Motor neuron (in vitro differentiated cells): ENCODE results near the gene SPATA22. TPM values are rescaled to one million over a fixed set of nuclear protein-coding genes. Genes with fewer than 3 reads are reported as not detected.
"Not testable (repeated sequence)": the region's sequence is repeated elsewhere in the genome, so short reads cannot be mapped to it uniquely, and the experiment has no call there.

ENCODE experiments used
- ATAC-seq, 8 experiments: fragments of 200-7000 bp; cut with Tn5 transposase; replicated peaks in 6 of 8; 2 replicates each; pipeline ENCODE4 v1.8.0; 2021; ENCODE audit warnings: mild to moderate bottlenecking in 8 of 8, moderate library complexity in 8 of 8
- H3K27ac ChIP-seq, 2 donors: fragments of 250-450 bp; sonication (Bioruptor Pico); 2 replicates each; pipeline ENCODE4 v1.9.0; 2021; ENCODE audit warnings: antibody characterized with exemption in 2 of 2, mild to moderate bottlenecking in 2 of 2, moderate library complexity in 1 of 2
- H3K4me1 ChIP-seq, 2 donors: fragments of 250-450 bp; sonication (Bioruptor Pico); replicated peaks in 1 of 2; 2 replicates each; pipeline ENCODE4 v1.6.1; 2021; ENCODE audit warnings: antibody characterized with exemption in 2 of 2, mild to moderate bottlenecking in 2 of 2, moderate library complexity in 1 of 2
- H3K4me3 ChIP-seq, 5 donors: fragments of 250-450 bp; sonication (Bioruptor Pico); 2 replicates each; pipeline ENCODE4 v1.9.0; 2021; ENCODE audit warnings: antibody characterized with exemption in 5 of 5, mild to moderate bottlenecking in 5 of 5, moderate library complexity in 4 of 5
- WGBS, 10 experiments: fragments of 450-650 bp; shearing (Covaris generic); methylation state at CpG; one replicate each; pipeline ENCODE4 v1.0.0; 2022; 5-methylcytosine and 5-hydroxymethylcytosine counted together
- in situ Hi-C, 9 experiments: fragments of 400-800 bp; cut with MboI; loops; one replicate each; pipeline ENCODE4 v1.15.0; 2021; ENCODE audit warnings: low sequenced_read_pairs in 9 of 9, low pct_unique_long_range_greater_than_20kb in 2 of 9; ENCODE audit not compliant: unreplicated experiment in 9 of 9
- total RNA-seq, 8 experiments: library from RNA; unstranded; fragments of 300-600 nt; gene quantifications; 2 replicates each; pipeline versions ENCODE4 v1.2.3 to v1.2.4, GENCODE V29; 2022

The SPATA22 gene, protein sequence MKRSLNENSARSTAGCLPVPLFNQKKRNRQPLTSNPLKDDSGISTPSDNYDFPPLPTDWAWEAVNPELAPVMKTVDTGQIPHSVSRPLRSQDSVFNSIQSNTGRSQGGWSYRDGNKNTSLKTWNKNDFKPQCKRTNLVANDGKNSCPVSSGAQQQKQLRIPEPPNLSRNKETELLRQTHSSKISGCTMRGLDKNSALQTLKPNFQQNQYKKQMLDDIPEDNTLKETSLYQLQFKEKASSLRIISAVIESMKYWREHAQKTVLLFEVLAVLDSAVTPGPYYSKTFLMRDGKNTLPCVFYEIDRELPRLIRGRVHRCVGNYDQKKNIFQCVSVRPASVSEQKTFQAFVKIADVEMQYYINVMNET
- 1 to 10 TPM in 1 of 8 experiments, under 1 TPM in 3, not detected in 4; 0.19 to 1.7 (median 0.72) TPM for total RNA-seq

DNA sequence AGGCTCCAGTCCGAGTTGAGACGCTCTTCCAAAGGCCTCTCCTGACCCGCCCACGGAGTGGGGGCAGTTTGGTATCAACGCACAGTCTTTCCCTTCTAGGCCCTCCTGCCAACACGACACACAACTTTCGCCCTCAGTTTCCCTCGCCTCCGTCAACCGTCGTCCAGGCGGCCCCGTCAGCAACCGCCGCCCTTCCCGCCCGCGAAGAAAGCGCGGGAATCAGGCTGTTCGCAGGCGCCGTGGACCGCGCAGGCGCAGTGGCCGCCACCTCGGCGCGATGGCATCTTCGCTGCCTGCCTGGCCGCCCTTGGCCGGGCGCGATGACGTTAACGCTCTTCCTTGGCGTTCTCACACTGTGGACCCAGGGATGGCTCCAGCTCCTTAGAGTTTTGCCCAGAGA, at the start of gene SPATA22:
SPATA22 (minus strand) TSS at position 221 of the 400 bp plus-strand sequence. CDS start 2,494 bp downstream, outside the sequence.
- WGBS, 10 experiments: 94 to 100% (median 100%) methylated on average over 1 to 15 of the region's 38 CpGs; no CpG with 5 or more reads in 5 of the 10 experiments
- in situ Hi-C loops: loop anchor here in 1 of 9 experiments (25.0 kb wide), 1 partner anchor 91 kb away; the partner anchor contains the start of gene TRPV3
- no peak within 1 kb of the TSS for H3K4me3 ChIP-seq
- no peak within 1 kb of the TSS for H3K27ac ChIP-seq
- H3K4me1 ChIP-seq: peaks cover 7 to 8% of the 10 kb centered on the region in 2 donors
- no peak for ATAC-seq

DNA sequence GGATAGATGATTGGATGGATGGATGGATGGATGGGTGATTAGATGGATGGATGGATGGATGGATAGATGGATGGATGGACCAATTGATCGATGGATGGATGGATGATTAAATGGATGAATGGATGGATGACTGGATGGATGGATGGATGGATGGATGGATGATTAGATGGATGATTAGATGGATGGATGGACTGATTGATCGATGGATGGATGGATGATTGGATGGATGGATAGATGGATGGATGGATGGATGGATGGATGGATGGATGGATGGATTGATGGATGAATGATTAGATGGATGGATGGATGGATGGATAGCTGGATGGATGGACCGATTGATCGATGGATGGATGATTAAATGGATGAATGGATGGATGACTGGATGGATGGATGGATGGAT, 47.9 kb upstream of the SPATA22 start:
- H3K27ac ChIP-seq, H3K4me3 ChIP-seq, in situ Hi-C loops, ATAC-seq, H3K4me1 ChIP-seq: not testable (repeated sequence)
- 71 to 100% (median 81%) methylated on average over 2 to 4 of the region's 4 CpGs for WGBS, 10 experiments

DNA sequence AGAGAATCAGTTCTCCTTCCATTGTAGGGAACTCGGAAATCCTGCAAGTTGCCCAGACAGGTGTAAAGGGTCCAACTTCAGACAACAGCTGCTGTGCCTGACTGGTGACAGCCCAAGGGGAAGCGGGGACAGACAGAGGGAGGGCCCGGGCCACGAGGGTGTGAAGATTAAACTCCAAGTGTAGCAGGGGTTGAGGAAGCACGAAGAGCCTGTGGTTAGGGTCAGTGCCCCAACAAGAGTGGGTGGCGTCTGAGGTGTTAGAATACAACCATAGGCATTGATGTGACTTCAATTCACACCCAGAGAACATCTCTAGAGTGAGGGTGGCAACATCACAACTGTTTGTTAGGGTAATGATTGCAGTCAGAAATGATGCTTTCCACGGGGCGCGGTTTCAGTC, 43.3 kb upstream of the SPATA22 start:
- Histone ChIP-seq H3K27ac (no peak overlapping the region), H3K4me3 (no peak overlapping the region), H3K4me1 (peaks cover 8 to 12% of the 10 kb centered on the region in 2 donors)
- ATAC-seq: no peak
- in situ Hi-C loops: no loop called here
- 69 to 100% (median 94%) methylated on average over 2 to 6 of the region's 9 CpGs; no CpG with 5 or more reads in 5 of the 10 experiments for WGBS, 10 experiments

DNA sequence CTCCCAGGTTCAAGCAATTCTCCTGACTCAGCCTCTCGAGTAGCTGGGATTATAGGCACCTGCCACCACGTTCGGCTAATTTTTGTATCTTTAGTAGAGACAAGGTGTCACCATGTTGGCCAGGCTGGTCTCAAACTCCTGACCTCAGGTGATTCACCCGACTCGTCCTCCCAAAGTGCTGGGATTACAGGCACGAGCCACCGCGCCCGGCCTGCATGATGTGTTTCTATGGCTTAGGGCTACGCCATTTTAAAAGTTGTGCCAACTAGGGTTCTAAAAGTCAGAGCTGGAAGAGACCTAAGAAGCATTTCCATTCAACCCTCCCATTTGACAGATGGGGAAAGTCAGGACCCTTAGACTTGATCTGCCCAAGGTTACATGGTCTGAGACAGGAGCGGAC, 42.5 kb upstream of the SPATA22 start:
- in situ Hi-C loops: not testable (repeated sequence)
- WGBS, 10 experiments: 71 to 100% (median 97%) methylated on average over 1 to 5 of the region's 11 CpGs; no CpG with 5 or more reads in 4 of the 10 experiments

DNA sequence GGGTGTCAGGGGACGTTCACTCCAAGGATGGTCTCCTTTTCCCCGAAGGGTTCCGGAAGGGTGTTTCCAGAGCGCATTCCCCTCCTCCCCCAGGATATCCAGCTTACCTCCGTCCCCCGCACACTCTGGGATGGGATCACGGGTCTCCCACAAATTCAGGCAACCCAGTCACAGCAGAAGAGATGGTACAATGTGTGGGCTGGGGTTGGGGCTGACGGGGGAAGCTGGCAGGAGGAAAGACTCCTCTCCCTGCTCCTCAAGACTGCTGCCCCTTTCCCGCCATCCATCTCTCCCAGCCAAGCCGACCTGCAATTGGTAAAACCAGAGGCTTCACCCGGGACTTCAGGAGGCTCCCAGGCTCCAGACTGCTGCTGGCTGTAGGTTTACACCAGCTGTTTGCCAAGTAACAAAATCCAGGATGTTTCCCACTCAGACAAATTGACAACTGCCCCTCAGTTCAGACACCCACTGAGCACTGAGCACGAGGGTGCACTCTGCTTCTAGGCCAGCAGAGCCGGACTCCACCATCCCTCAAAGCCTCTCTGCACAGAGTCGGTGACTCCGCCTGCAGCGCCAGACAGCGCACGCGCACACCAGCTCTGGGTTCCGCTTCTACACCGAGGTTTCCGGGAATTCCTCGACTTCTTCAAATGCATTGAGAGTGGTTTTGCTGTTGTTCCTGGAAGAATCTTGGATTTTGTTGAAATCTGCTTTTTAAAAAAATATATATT, 41.9 kb upstream of the SPATA22 start:
- WGBS, 10 experiments: 66 to 96% (median 81%) methylated on average over 3 to 17 of the region's 23 CpGs; no CpG with 5 or more reads in 2 of the 10 experiments
- Histone ChIP-seq H3K4me1 (peaks cover 8 to 12% of the 10 kb centered on the region in 2 donors), H3K27ac (no peak overlapping the region), H3K4me3 (no peak overlapping the region)
- in situ Hi-C loops: no loop called here
- ATAC-seq: peak in 2 of 8 experiments; percentile 9 to 33

More for the DNA sequence above, 42.5 kb upstream of the SPATA22 start:
- H3K27ac ChIP-seq, ATAC-seq, H3K4me3 ChIP-seq: not testable (repeated sequence)
- peaks cover 8 to 12% of the 10 kb centered on the region in 2 donors for H3K4me1 ChIP-seq

DNA sequence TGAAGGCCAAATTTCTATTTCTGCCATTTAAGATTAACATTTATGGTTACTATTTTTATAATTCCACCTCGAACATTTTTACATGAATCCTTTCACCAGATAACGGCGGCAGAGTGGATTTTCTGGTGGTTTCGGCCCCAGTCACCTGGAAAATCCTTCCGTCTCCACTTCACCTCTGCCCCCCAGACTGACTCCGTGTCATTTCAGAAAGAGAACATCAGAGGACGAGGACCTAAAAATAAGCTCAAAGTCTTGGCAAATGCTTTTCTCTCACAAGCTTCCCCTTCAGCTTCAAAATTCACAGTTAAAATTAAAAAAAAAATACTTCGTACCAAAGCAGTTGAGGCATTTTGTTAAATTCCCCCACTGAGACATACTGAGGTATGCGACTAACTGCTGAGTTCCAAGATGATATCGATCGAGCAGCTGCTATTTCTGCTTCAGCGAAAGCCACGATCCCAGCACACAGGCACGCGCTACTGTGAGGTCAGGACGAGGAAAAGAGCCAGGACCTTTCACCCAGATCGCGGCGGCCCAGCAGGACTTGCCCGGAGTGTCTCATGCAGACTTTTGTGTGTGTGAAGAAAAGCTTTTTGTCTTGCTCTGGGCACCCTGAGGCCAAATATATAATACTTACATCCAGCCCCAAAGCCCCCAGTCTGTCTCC, 41.0 kb upstream of the SPATA22 start:
- Histone ChIP-seq H3K4me3 (no peak overlapping the region), H3K4me1 (peaks cover 8 to 12% of the 10 kb centered on the region in 2 donors), H3K27ac (no peak overlapping the region)
- 21 to 67% (median 30%) methylated on average over 1 to 19 of the region's 20 CpGs; no CpG with 5 or more reads in 2 of the 10 experiments for whole genome bisulfite sequencing, 10 experiments
- in situ Hi-C loops: no loop called here
- ATAC-seq: peak in 7 of 8 experiments; percentile 44 to 78 (median 70)

DNA sequence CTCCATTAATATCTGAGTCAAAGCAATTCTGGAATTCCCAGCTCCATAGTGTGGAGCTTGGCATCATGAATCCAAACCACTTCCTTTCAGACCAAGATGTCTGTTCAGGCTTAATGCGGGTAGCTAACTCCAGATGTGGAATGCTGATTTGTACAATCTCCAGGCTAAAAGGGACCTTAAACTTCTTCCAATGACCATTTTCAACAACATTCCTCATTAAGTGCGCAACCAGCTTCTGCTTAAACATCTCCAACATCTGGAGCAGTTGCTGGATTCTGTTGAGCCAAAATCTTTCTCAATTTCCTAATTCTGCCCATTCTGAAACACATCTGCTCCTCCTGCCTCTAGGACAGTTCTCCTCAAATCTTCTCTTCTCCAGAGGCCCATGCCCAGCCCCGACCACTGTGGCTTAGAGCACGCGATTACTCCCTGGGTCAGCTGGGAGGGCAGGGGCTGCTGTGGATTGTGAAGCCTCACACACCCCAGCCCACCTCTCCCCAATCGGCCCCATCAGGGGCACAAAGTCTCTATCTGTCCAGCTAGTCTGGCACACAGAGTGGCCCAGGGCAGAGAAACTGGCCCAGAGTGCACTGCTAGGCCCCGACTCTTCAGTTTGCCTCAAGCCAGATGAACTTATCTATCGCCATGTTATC, 40.4 kb upstream of the SPATA22 start:
- ATAC-seq: no peak
- no peak overlapping the region for H3K27ac ChIP-seq
- 20 to 93% (median 84%) methylated on average over 1 to 4 of the region's 8 CpGs; no CpG with 5 or more reads in 4 of the 10 experiments for WGBS, 10 experiments
- H3K4me1 ChIP-seq: peaks cover 8 to 12% of the 10 kb centered on the region in 2 donors
- H3K4me3 ChIP-seq: no peak overlapping the region
- in situ Hi-C loops: no loop called here

DNA sequence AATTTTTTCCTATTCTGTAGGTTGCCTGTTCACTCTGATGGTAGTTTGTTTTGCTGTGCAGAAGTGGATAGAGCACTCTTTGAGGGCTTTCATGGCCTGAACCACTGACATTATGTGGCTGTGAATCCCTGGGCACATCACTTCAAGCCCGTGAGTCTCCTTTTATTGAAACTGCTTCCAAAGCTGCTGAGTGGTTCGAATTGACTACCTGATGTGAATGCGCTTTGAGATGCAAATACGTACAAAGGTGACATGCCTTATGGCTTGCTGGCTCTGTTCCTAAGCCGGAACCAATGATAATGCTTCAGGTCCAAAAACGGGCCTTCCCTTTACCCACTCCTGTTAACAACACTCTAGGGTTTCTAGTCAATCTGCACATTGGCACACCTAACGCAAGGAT, 38.5 kb upstream of the SPATA22 start:
- in situ Hi-C loops: no loop called here
- ATAC-seq: no peak
- Histone ChIP-seq H3K4me1 (peaks cover 8 to 12% of the 10 kb centered on the region in 2 donors), H3K4me3 (no peak overlapping the region), H3K27ac (no peak overlapping the region)
- WGBS, 10 experiments: 50 to 100% (median 77%) methylated on average over 1 to 6 of the region's 7 CpGs; no CpG with 5 or more reads in 1 of the 10 experiments

DNA sequence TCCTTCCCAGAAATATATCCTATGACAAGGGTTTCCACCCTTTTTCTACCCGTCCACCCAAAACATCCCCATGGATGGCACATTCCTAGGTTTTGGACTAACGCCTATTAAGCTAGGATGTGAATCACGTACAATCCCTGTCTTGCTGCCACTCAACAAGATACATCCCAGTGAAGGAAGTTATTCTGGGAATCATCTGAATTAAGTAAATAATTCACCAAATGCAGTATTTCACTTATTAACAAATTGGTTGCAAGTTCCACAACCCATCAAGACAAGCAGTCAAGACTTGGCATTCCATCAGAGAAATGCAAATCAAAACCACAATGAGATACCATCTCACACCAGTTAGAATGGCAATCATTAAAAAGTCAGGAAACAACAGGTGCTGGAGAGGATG, 36.2 kb upstream of the SPATA22 start:
- in situ Hi-C loops: no loop called here
- Histone ChIP-seq H3K4me3 (no peak overlapping the region), H3K27ac (no peak overlapping the region), H3K4me1 (peaks cover 4 to 7% of the 10 kb centered on the region in 2 donors)
- no peak for ATAC-seq
- WGBS, 10 experiments: 50 to 96% (median 69%) methylated on average over 1 to 3 of the region's 3 CpGs; no CpG with 5 or more reads in 4 of the 10 experiments

DNA sequence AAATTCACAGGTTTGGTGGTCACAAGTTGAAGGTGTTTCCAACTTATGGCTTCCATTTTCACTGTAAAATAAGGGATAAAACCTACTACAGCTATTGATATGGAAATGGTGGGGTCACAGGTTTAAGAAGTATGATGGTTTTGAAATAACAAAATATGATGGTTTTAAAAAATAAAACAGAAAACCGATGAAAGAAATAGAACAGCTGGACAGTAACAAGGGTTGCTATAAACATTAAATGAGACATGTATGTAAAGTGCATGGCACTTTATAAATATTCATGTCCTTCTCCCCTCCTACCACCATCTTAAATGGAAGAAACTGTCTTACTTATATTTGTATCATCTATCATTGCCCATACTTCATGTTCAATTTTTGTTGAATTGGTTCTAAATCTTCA, 35.5 kb upstream of the SPATA22 start:
- Histone ChIP-seq H3K27ac (no peak overlapping the region), H3K4me3 (no peak overlapping the region), H3K4me1 (no peaks in the 10 kb centered on the region)
- WGBS, 10 experiments: 0 to 91% (median 75%) methylated on average over 1 of the region's 1 CpG; no CpG with 5 or more reads in 1 of the 10 experiments
- in situ Hi-C loops: no loop called here
- ATAC-seq: no peak

DNA sequence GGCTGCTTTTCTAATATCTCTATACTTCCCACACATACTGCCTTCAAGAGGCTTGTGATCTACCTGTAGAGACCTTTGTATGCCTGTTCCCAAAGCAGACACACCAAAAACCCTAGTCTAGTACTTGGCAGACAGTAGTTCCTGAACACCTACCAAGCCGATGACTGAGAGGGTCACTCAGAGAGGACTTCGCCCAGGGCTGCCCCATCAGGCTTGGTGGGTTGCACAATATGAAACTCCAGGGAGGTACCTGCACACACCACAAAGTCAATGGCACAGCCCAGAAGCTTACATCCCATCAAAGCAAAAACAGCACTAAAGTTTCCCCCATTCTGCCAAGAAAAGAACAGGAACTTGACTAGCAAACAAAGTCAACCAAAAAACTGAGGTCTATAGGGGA, 34.4 kb upstream of the SPATA22 start:
- no peak for ATAC-seq
- no peaks in the 10 kb centered on the region for H3K4me1 ChIP-seq
- no peak overlapping the region for H3K27ac ChIP-seq
- H3K4me3 ChIP-seq: no peak overlapping the region
- WGBS, 10 experiments: 60 to 100% (median 95%) methylated on average over 1 to 2 of the region's 2 CpGs; no CpG with 5 or more reads in 3 of the 10 experiments
- in situ Hi-C loops: no loop called here

DNA sequence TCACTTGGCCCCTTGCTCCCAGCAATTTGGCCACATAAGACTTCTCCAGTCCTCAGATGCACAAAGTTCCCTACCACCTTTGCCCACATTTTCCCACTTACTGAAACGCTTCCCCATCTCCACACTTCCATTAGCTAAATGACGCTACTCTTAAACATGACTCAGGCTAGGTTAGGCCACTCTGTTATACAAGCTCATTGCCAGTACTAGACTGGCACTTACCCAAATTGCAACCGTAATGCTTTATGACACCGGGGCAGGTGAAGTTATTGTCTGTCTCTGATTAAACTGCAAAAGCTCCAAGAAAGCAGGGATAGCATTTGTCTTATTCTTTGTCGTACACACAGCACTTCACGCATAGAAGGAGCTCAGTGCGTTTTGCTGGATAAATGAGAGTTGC, 33.4 kb upstream of the SPATA22 start:
- 72 to 100% (median 93%) methylated on average over 1 to 7 of the region's 7 CpGs; no CpG with 5 or more reads in 1 of the 10 experiments for WGBS, 10 experiments
- Histone ChIP-seq H3K4me3 (no peak overlapping the region), H3K4me1 (no peaks in the 10 kb centered on the region), H3K27ac (no peak overlapping the region)
- ATAC-seq: no peak
- in situ Hi-C loops: no loop called here
